ENCODE measurements around the gene COLEC12. TPM values are rescaled to one million over a fixed set of nuclear protein-coding genes. Genes with fewer than 3 reads are reported as not detected.

COLEC12 gene
- total RNA-seq, 1 experiment from 2014 or later: 111 TPM

- Histone ChIP-seq H3K27me3 (replicated peaks) (no peaks in the 10 kb centered on the region), H3K4me3 (no peak overlapping the region), H3K27ac (peak overlapping the region; percentile 69), H3K9me3 (replicated peaks) (no peaks in the 10 kb centered on the region), H3K36me3 (no peaks in the 10 kb centered on the region), H3K4me1 (replicated peaks) (peaks cover 37% of the 10 kb centered on the region)
- DNase-seq (ENCODE audit: low read depth in 1 of 2, low spot score in 2 of 2): peak; percentile 65 to 87
These were observed 15.3 kb upstream of the COLEC12 start for GRCh38 chr18:515838-516237.

- DNase-seq (ENCODE audit: low read depth in 1 of 2, low spot score in 2 of 2): no peak
- Histone ChIP-seq H3K27ac (peak overlapping the region; percentile 69), H3K27me3 (replicated peaks) (no peaks in the 10 kb centered on the region), H3K4me1 (replicated peaks) (peaks cover 37% of the 10 kb centered on the region), H3K36me3 (no peaks in the 10 kb centered on the region), H3K4me3 (no peak overlapping the region), H3K9me3 (replicated peaks) (no peaks in the 10 kb centered on the region)
These were observed 14.8 kb upstream of the COLEC12 start for GRCh38 chr18:515156-515815.

- H3K4me3 ChIP-seq: no peak overlapping the region
- H3K27me3 ChIP-seq (replicated peaks): no peaks in the 10 kb centered on the region
- H3K36me3 ChIP-seq: no peaks in the 10 kb centered on the region
- no peak for DNase-seq (ENCODE audit: low read depth in 1 of 2, low spot score in 2 of 2)
- no peak overlapping the region for H3K27ac ChIP-seq
- no peaks in the 10 kb centered on the region for H3K9me3 ChIP-seq (replicated peaks)
- peaks cover 30% of the 10 kb centered on the region for H3K4me1 ChIP-seq (replicated peaks)
These were observed 13.5 kb upstream of the COLEC12 start for GRCh38 chr18:513826-514530.

- peaks cover 20% of the 10 kb centered on the region for H3K4me1 ChIP-seq (replicated peaks)
- no peaks in the 10 kb centered on the region for H3K36me3 ChIP-seq
- H3K27ac ChIP-seq: no peak overlapping the region
- H3K4me3 ChIP-seq: no peak overlapping the region
- H3K9me3 ChIP-seq (replicated peaks): no peaks in the 10 kb centered on the region
- H3K27me3 ChIP-seq (replicated peaks): no peaks in the 10 kb centered on the region
- no peak for DNase-seq (ENCODE audit: low read depth in 1 of 2, low spot score in 2 of 2)
These were observed 12.5 kb upstream of the COLEC12 start for GRCh38 chr18:512957-513356.

GRCh38 chr18:508835-509234 is 8.3 kb upstream of the COLEC12 start:
- DNase-seq (ENCODE audit: low read depth in 1 of 2, low spot score in 2 of 2): no peak
- Histone ChIP-seq H3K4me1 (replicated peaks) (peaks cover 9% of the 10 kb centered on the region), H3K27me3 (replicated peaks) (no peaks in the 10 kb centered on the region), H3K4me3 (no peak overlapping the region), H3K36me3 (no peaks in the 10 kb centered on the region), H3K9me3 (replicated peaks) (no peaks in the 10 kb centered on the region), H3K27ac (no peak overlapping the region)

- Histone ChIP-seq H3K36me3 (no peaks in the 10 kb centered on the region), H3K4me3 (no peak overlapping the region), H3K27ac (no peak overlapping the region), H3K4me1 (replicated peaks) (peaks cover 9% of the 10 kb centered on the region), H3K27me3 (replicated peaks) (no peaks in the 10 kb centered on the region), H3K9me3 (replicated peaks) (no peaks in the 10 kb centered on the region)
- no peak for DNase-seq (ENCODE audit: low read depth in 1 of 2, low spot score in 2 of 2)
These were observed 7.1 kb upstream of the COLEC12 start for GRCh38 chr18:507636-508035.

GRCh38 chr18:506801-507200 is 6.3 kb upstream of the COLEC12 start:
- no peak for DNase-seq (ENCODE audit: low read depth in 1 of 2, low spot score in 2 of 2)
- Histone ChIP-seq H3K36me3 (no peaks in the 10 kb centered on the region), H3K27me3 (replicated peaks) (no peaks in the 10 kb centered on the region), H3K9me3 (replicated peaks) (no peaks in the 10 kb centered on the region), H3K27ac (no peak overlapping the region), H3K4me1 (replicated peaks) (peaks cover 9% of the 10 kb centered on the region), H3K4me3 (no peak overlapping the region)

- Histone ChIP-seq H3K4me1 (replicated peaks) (peaks cover 10% of the 10 kb centered on the region), H3K27me3 (replicated peaks) (no peaks in the 10 kb centered on the region), H3K4me3 (no peak overlapping the region), H3K36me3 (no peaks in the 10 kb centered on the region), H3K9me3 (replicated peaks) (no peaks in the 10 kb centered on the region), H3K27ac (no peak overlapping the region)
- no peak for DNase-seq (ENCODE audit: low read depth in 1 of 2, low spot score in 2 of 2)
These were observed 5.8 kb upstream of the COLEC12 start for GRCh38 chr18:506264-506663.

GRCh38 chr18:505483-506122 is 5.1 kb upstream of the COLEC12 start:
- H3K27me3 ChIP-seq (replicated peaks): no peaks in the 10 kb centered on the region
- H3K4me1 ChIP-seq (replicated peaks): peaks cover 16% of the 10 kb centered on the region
- no peaks in the 10 kb centered on the region for H3K9me3 ChIP-seq (replicated peaks)
- no peak overlapping the region for H3K27ac ChIP-seq
- no peak for DNase-seq (ENCODE audit: low read depth in 1 of 2, low spot score in 2 of 2)
- no peaks in the 10 kb centered on the region for H3K36me3 ChIP-seq
- H3K4me3 ChIP-seq: no peak overlapping the region

GRCh38 chr18:501406-501714 is 859 bp upstream of the COLEC12 start:
- Histone ChIP-seq H3K27me3 (replicated peaks) (no peaks in the 10 kb centered on the region), H3K4me3 (no peak overlapping the region)
- DNase-seq (ENCODE audit: low read depth in 1 of 2, low spot score in 2 of 2): no peak

GRCh38 chr18:499776-500631 is 497 bp downstream of the COLEC12 start:
- H3K36me3 ChIP-seq: no peaks in the 10 kb centered on the region
- peak overlapping the region; percentile 77 for H3K4me3 ChIP-seq
- H3K4me1 ChIP-seq (replicated peaks): peaks cover 34% of the 10 kb centered on the region
- peak overlapping the region; percentile 11 for H3K27ac ChIP-seq
- peak; percentile 70 to 88 for DNase-seq (ENCODE audit: low read depth in 1 of 2, low spot score in 2 of 2)
- H3K9me3 ChIP-seq (replicated peaks): no peaks in the 10 kb centered on the region
- H3K27me3 ChIP-seq (replicated peaks): no peaks in the 10 kb centered on the region

More at GRCh38 chr18:501406-501714, 859 bp upstream of the COLEC12 start:
- no peaks in the 10 kb centered on the region for H3K36me3 ChIP-seq
- H3K4me1 ChIP-seq (replicated peaks): peaks cover 40% of the 10 kb centered on the region
- no peaks in the 10 kb centered on the region for H3K9me3 ChIP-seq (replicated peaks)
- H3K27ac ChIP-seq: no peak overlapping the region

- no peaks in the 10 kb centered on the region for H3K27me3 ChIP-seq (replicated peaks)
- H3K36me3 ChIP-seq: no peaks in the 10 kb centered on the region
- H3K9me3 ChIP-seq (replicated peaks): no peaks in the 10 kb centered on the region
- DNase-seq (ENCODE audit: low read depth in 1 of 2, low spot score in 2 of 2): peak; percentile 82 to 90
- H3K4me1 ChIP-seq (replicated peaks): peaks cover 42% of the 10 kb centered on the region
- peak overlapping the region; percentile 26 for H3K27ac ChIP-seq
- peak overlapping the region; percentile 77 for H3K4me3 ChIP-seq
These were observed 1.3 kb downstream of the COLEC12 start for GRCh38 chr18:498931-499775.

GRCh38 chr18:497688-498087 is 2.8 kb downstream of the COLEC12 start:
- Histone ChIP-seq H3K27ac (no peak overlapping the region), H3K4me3 (no peak overlapping the region), H3K27me3 (replicated peaks) (no peaks in the 10 kb centered on the region), H3K4me1 (replicated peaks) (peaks cover 57% of the 10 kb centered on the region), H3K36me3 (no peaks in the 10 kb centered on the region), H3K9me3 (replicated peaks) (no peaks in the 10 kb centered on the region)
- DNase-seq (ENCODE audit: low read depth in 1 of 2, low spot score in 2 of 2): no peak
